Mesodermal cell (in vitro differentiated cells): ENCODE data around the gene BCL2L14.
"Not testable (repeated sequence)": the region's sequence is repeated elsewhere in the genome, so short reads cannot be mapped to it uniquely, and the experiment has no call there.

Experiments used
- H3K27ac ChIP-seq: 2 replicates; pipeline ENCODE4 v1.7.0; 2013; ENCODE audit warnings: mild to moderate bottlenecking, low read depth, low read length, moderate library complexity; ENCODE audit not compliant: severe bottlenecking
- H3K36me3 ChIP-seq: 2 replicates; pipeline ENCODE4 v1.7.1; 2013; ENCODE audit warnings: mild to moderate bottlenecking, low read length, moderate library complexity; ENCODE audit not compliant: control insufficient read depth, insufficient read depth
- H3K4me1 ChIP-seq: one replicate; pipeline ENCODE4 v1.7.1; 2013; ENCODE audit warnings: mild to moderate bottlenecking, low read length; ENCODE audit not compliant: insufficient read depth, control insufficient read depth, poor library complexity, severe bottlenecking
- H3K4me3 ChIP-seq: 2 replicates; pipeline ENCODE4 v1.7.0; 2013; ENCODE audit warnings: low read length, control low read depth, mild to moderate bottlenecking; ENCODE audit not compliant: insufficient read depth, poor library complexity, severe bottlenecking; ENCODE audit errors: extremely low read depth
- H3K9me3 ChIP-seq: 2 replicates; pipeline ENCODE4 v1.7.1; 2013; ENCODE audit warnings: mild to moderate bottlenecking, low read length, moderate library complexity; ENCODE audit not compliant: control insufficient read depth
- WGBS, 2 experiments: methylation state at CpG; one replicate each; pipeline ENCODE4 v1.1.5; 2013; ENCODE audit warnings: missing lambda C conversion rate in 2 of 2; ENCODE audit not compliant: insufficient coverage in 2 of 2; 5-methylcytosine and 5-hydroxymethylcytosine counted together

The BCL2L14 gene

GRCh38 chr12:12133259-12133658 is 62.5 kb downstream of the BCL2L14 start:
- no peaks in the 10 kb centered on the region for H3K9me3 ChIP-seq
- H3K4me3 ChIP-seq, result no peak overlapping the region
- H3K27ac ChIP-seq, result no peak overlapping the region
- H3K36me3 ChIP-seq, result peaks cover 43% of the 10 kb centered on the region
- WGBS, 2 experiments, result 76 to 79% methylated on average over 2 of the region's 3 CpGs
- H3K4me1 ChIP-seq, result no peaks in the 10 kb centered on the region

DNA sequence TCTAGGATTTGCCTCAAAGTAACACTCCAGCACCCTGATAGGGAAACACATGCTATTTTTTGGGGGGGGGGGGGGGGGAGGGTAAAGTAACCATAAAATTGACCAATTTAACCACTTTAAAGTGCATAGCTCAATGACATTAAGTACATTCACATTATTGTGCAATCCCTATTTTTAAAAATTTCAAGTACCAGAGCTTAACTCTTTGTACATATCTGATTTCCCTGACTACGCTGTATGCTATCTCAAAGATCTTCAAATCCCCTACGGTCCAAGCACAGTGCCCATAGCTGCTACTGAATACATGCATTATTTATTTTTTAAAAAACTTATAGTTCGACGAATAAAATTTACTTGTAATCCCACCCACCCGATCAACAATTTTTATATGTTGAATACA is 63.0 kb downstream of the BCL2L14 start:
- no peaks in the 10 kb centered on the region for H3K9me3 ChIP-seq
- H3K36me3 ChIP-seq, result peaks cover 47% of the 10 kb centered on the region
- WGBS, 2 experiments, result 100% methylated on average over 1 to 2 of the region's 5 CpGs
- H3K27ac ChIP-seq, result no peak overlapping the region
- no peak overlapping the region for H3K4me3 ChIP-seq
- no peaks in the 10 kb centered on the region for H3K4me1 ChIP-seq

- H3K36me3 ChIP-seq, result peaks cover 29% of the 10 kb centered on the region
- 86 to 87% methylated on average over 2 of the region's 3 CpGs for WGBS, 2 experiments
- no peaks in the 10 kb centered on the region for H3K4me1 ChIP-seq
- no peak overlapping the region for H3K27ac ChIP-seq
- no peaks in the 10 kb centered on the region for H3K9me3 ChIP-seq
- H3K4me3 ChIP-seq, result no peak overlapping the region
These were observed 67.7 kb downstream of the BCL2L14 start for GRCh38 chr12:12138203-12139154.

DNA sequence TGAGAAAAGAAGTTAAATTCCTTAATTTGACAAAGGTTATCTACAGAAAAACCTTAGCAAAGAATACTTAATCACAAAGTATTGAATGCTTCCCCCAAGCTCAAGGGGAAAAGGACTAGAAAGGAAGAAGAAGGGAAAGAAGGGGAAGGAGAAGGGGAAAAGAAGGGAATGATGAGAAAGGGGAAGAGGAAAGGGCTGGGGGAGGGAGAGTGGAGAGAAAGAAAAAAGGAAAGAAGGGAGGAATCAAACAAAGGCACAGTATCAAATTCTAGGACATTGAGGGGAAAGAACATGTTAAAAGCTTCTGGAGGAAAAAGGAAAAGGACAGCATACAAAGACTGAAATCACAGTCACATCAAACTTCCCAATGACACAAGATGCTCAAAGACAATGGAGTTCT is 70.3 kb downstream of the BCL2L14 start:
- Histone ChIP-seq H3K36me3 (peaks cover 27% of the 10 kb centered on the region), H3K4me3 (no peak overlapping the region), H3K27ac (no peak overlapping the region), H3K9me3 (no peaks in the 10 kb centered on the region), H3K4me1 (no peaks in the 10 kb centered on the region)

GRCh38 chr12:12144531-12144930 is 73.8 kb downstream of the BCL2L14 start:
- not testable (repeated sequence) for H3K4me3 ChIP-seq, H3K4me1 ChIP-seq, H3K9me3 ChIP-seq, H3K27ac ChIP-seq
- WGBS, 2 experiments, result no CpG with 5 or more reads among the region's 1 CpG
- H3K36me3 ChIP-seq, result peaks cover 30% of the 10 kb centered on the region

- Histone ChIP-seq H3K4me3 (no peak overlapping the region), H3K4me1 (no peaks in the 10 kb centered on the region), H3K27ac (no peak overlapping the region), H3K36me3 (peaks cover 49% of the 10 kb centered on the region), H3K9me3 (no peaks in the 10 kb centered on the region)
- whole genome bisulfite sequencing, 2 experiments, result 95 to 96% methylated on average over 2 to 3 of the region's 6 CpGs
These were observed 76.4 kb downstream of the BCL2L14 start for GRCh38 chr12:12147111-12147510.
